GM18508 (cell line): Measurements from ENCODE around the gene IDH3G.

Source experiments
- ATAC-seq: cut with Tn5 transposase; IDR thresholded peaks from one replicate; pipeline ENCODE4 v1.9.1; 2021; ENCODE audit warnings: moderate number of reproducible peaks; ENCODE audit not compliant: insufficient read depth, unreplicated experiment

IDH3G gene

GRCh38 chrX:153816831-153817690, 22.9 kb upstream of the IDH3G start:
- ATAC-seq, result no peak

- no peak for ATAC-seq
Observed at GRCh38 chrX:153814591-153815315, 20.6 kb upstream of the IDH3G start.

GRCh38 chrX:153813161-153813560, 19.0 kb upstream of the IDH3G start:
- ATAC-seq, result no peak

GRCh38 chrX:153812220-153812619, 18.0 kb upstream of the IDH3G start:
- no peak for ATAC-seq

- no peak for ATAC-seq
Observed at GRCh38 chrX:153807976-153808375, 13.8 kb upstream of the IDH3G start.

- ATAC-seq, result no peak
Observed at GRCh38 chrX:153806999-153807575, 12.9 kb upstream of the IDH3G start.

- no peak for ATAC-seq
Observed at GRCh38 chrX:153805436-153805835, 11.3 kb upstream of the IDH3G start.

GRCh38 chrX:153804621-153805020, 10.4 kb upstream of the IDH3G start:
- no peak for ATAC-seq

- no peak for ATAC-seq
Observed at GRCh38 chrX:153804100-153804595, 10.0 kb upstream of the IDH3G start.

GRCh38 chrX:153803211-153804099, 9.3 kb upstream of the IDH3G start:
- no peak for ATAC-seq

- ATAC-seq, result no peak
Observed at GRCh38 chrX:153802513-153803045, 8.4 kb upstream of the IDH3G start.

GRCh38 chrX:153801669-153802068, 7.5 kb upstream of the IDH3G start:
- no peak for ATAC-seq

- no peak for ATAC-seq
Observed at GRCh38 chrX:153800746-153801145, 6.6 kb upstream of the IDH3G start.

- ATAC-seq, result no peak
Observed at GRCh38 chrX:153800177-153800722, 6.1 kb upstream of the IDH3G start.

- ATAC-seq, result no peak
Observed at GRCh38 chrX:153799326-153799725, 5.2 kb upstream of the IDH3G start.

GRCh38 chrX:153797415-153798015, 3.3 kb upstream of the IDH3G start:
- ATAC-seq, result no peak

- no peak for ATAC-seq
Observed at GRCh38 chrX:153794897-153795816, 982 bp upstream of the IDH3G start.

- no peak for ATAC-seq
Observed at GRCh38 chrX:153793291-153793690, 884 bp downstream of the IDH3G start.
